HEK293 (cell line): ENCODE measurements around the gene PDE2A.

Experiments used
- CTCF ChIA-PET: fragments of 350-600 bp; formaldehyde crosslinking; extraction: SDS; loops from one replicate; lab custom pipeline; 2021; ENCODE audit warnings: antibody characterized with exemption; lab: Yijun Ruan, JAX
- POLR2A ChIA-PET: fragments of 300-600 bp; formaldehyde crosslinking; extraction: SDS; loops from one replicate; lab custom pipeline; 2020; ENCODE audit warnings: antibody characterized with exemption, inconsistent platforms; lab: Yijun Ruan, JAX
- H3K27ac ChIP-seq: fragments of 200-500 bp; sonication (Bioruptor generic); 2 replicates; pipeline ENCODE4 v1.5.1; 2014; ENCODE audit warnings: low read depth, low read length, control low read depth, inconsistent platforms; ENCODE audit errors: extremely low read depth
- H3K36me3 ChIP-seq, 2 experiments: fragments of 200-500 bp in 1 of 2; sonication (Bioruptor generic) in 1 of 2; 1 replicate in 1 of 2; 2 replicates in 1 of 2; pipeline ENCODE4 v1.5.1; 2014 to 2017; ENCODE audit warnings: inconsistent platforms in 2 of 2, low read length in 2 of 2; ENCODE audit not compliant: control insufficient read depth in 2 of 2, insufficient read depth in 1 of 2
- H3K4me1 ChIP-seq: fragments of 200-500 bp; sonication (Bioruptor generic); 2 replicates; pipeline ENCODE4 v1.5.1; 2014; ENCODE audit warnings: mild to moderate bottlenecking, low read length, inconsistent platforms; ENCODE audit not compliant: control insufficient read depth, insufficient read depth
- H3K4me3 ChIP-seq: 2 replicates; pipeline ENCODE4 v1.5.1; 2011; ENCODE audit warnings: low read depth, mild to moderate bottlenecking, control low read depth, low read length, moderate library complexity
- H3K9me3 ChIP-seq: fragments of 200-500 bp; sonication (Bioruptor generic); 2 replicates; pipeline ENCODE4 v1.5.1; 2014; ENCODE audit warnings: low read depth, low read length, inconsistent platforms; ENCODE audit not compliant: control insufficient read depth, insufficient read depth
- HIC1 ChIP-seq: fragments of 450-650 bp; formaldehyde crosslinking; IDR thresholded peaks from 2 replicates; pipeline ENCODE4 v1.5.1; 2016; ENCODE audit warnings: missing biosample characterization, missing genetic modification characterization
- KLF1 ChIP-seq: fragments of 450-650 bp; formaldehyde crosslinking; IDR thresholded peaks from 2 replicates; pipeline ENCODE4 v1.5.1; 2016; ENCODE audit warnings: missing biosample characterization, missing genetic modification characterization
- MYNN ChIP-seq: fragments of 450-650 bp; formaldehyde crosslinking; IDR thresholded peaks from 2 replicates; pipeline ENCODE4 v1.5.1; 2016; ENCODE audit warnings: missing biosample characterization, missing genetic modification characterization, borderline replicate concordance
- SP2 ChIP-seq: fragments of 450-650 bp; formaldehyde crosslinking; IDR thresholded peaks from 2 replicates; pipeline ENCODE4 v1.5.1; 2016; ENCODE audit warnings: missing biosample characterization, missing genetic modification characterization
- ZBTB21 ChIP-seq: fragments of 450-650 bp; formaldehyde crosslinking; IDR thresholded peaks from 2 replicates; pipeline ENCODE4 v1.5.1; 2017; ENCODE audit warnings: missing biosample characterization, missing genetic modification characterization
- ZNF132 ChIP-seq: fragments of 450-650 bp; formaldehyde crosslinking; IDR thresholded peaks from 2 replicates; pipeline ENCODE4 v1.5.1; 2017; ENCODE audit warnings: missing biosample characterization, missing genetic modification characterization, borderline replicate concordance
- ZNF146 ChIP-seq: fragments of 450-650 bp; formaldehyde crosslinking; IDR thresholded peaks from 2 replicates; pipeline ENCODE4 v1.5.1; 2016; ENCODE audit warnings: missing biosample characterization, missing genetic modification characterization
- ZNF155 ChIP-seq: fragments of 450-650 bp; formaldehyde crosslinking; IDR thresholded peaks from 2 replicates; pipeline ENCODE4 v1.5.1; 2016; ENCODE audit warnings: missing biosample characterization, missing genetic modification characterization
- ZNF184 ChIP-seq: fragments of 450-650 bp; IDR thresholded peaks from 2 replicates; pipeline ENCODE4 v1.5.1; 2018; ENCODE audit warnings: missing biosample characterization, mild to moderate bottlenecking, missing genetic modification characterization
- ZNF280D ChIP-seq: fragments of 450-650 bp; formaldehyde crosslinking; IDR thresholded peaks from 2 replicates; pipeline ENCODE4 v1.5.1; 2016; ENCODE audit warnings: missing biosample characterization, missing genetic modification characterization
- ZNF324 ChIP-seq: fragments of 450-650 bp; formaldehyde crosslinking; IDR thresholded peaks from 2 replicates; pipeline ENCODE4 v1.5.1; 2016; ENCODE audit warnings: missing biosample characterization, missing genetic modification characterization
- ZNF473 ChIP-seq: fragments of 450-650 bp; formaldehyde crosslinking; IDR thresholded peaks from 2 replicates; pipeline ENCODE4 v1.5.1; 2017; ENCODE audit warnings: missing biosample characterization, missing genetic modification characterization
- ZNF501 ChIP-seq: fragments of 450-650 bp; formaldehyde crosslinking; IDR thresholded peaks from 2 replicates; pipeline ENCODE4 v1.5.1; 2016; ENCODE audit warnings: missing biosample characterization, missing genetic modification characterization
- ZNF521 ChIP-seq: fragments of 450-650 bp; formaldehyde crosslinking; IDR thresholded peaks from 2 replicates; pipeline ENCODE4 v1.5.1; 2017; ENCODE audit warnings: missing biosample characterization, mild to moderate bottlenecking, missing genetic modification characterization
- ZNF560 ChIP-seq: fragments of 450-650 bp; formaldehyde crosslinking; IDR thresholded peaks from 2 replicates; pipeline ENCODE4 v1.5.1; 2017; ENCODE audit warnings: missing biosample characterization, missing genetic modification characterization, borderline replicate concordance
- ZNF747 ChIP-seq: fragments of 450-650 bp; formaldehyde crosslinking; IDR thresholded peaks from 2 replicates; pipeline ENCODE4 v1.5.1; 2016; ENCODE audit warnings: missing biosample characterization, missing genetic modification characterization
- ZNF777 ChIP-seq: fragments of 450-650 bp; formaldehyde crosslinking; IDR thresholded peaks from 2 replicates; pipeline ENCODE4 v1.5.1; 2017; ENCODE audit warnings: missing biosample characterization, missing genetic modification characterization, borderline replicate concordance
- ZNF791 ChIP-seq: fragments of 450-650 bp; formaldehyde crosslinking; IDR thresholded peaks from 2 replicates; pipeline ENCODE4 v1.5.1; 2016; ENCODE audit warnings: missing biosample characterization, missing genetic modification characterization
- ZSCAN4 ChIP-seq: fragments of 450-650 bp; formaldehyde crosslinking; IDR thresholded peaks from 2 replicates; pipeline ENCODE4 v1.5.1; 2017; ENCODE audit warnings: missing biosample characterization, missing genetic modification characterization
- TF ChIP-seq, protein P1 (sequence below): fragments of 450-650 bp; formaldehyde crosslinking; IDR thresholded peaks from 2 replicates; pipeline ENCODE4 v1.5.1; 2016; ENCODE audit warnings: missing biosample characterization, missing genetic modification characterization, low read depth

Gene PDE2A

DNA sequence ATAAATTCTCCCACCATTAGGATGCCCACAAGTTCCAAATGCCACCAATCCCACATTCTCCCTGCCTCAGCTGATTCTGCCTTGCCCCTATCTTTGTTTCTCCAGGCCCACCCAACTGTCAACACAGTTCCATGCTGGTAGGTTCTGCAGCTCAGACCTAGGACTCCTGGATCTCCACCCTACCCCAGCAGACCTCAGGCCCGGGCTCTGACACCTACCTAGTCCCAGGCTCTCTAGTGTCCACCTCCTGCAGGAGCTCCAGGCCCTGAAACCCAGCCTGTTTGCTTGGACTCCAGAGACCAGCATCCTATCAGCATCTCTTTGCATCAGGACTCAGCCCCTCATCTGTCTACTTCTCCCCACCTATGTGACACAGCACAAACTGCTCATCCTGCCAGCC lies 86.5 kb downstream of the PDE2A start:
- no peak overlapping the region for H3K27ac ChIP-seq
- H3K4me1 ChIP-seq, result no peaks in the 10 kb centered on the region
- H3K9me3 ChIP-seq, result no peaks in the 10 kb centered on the region
- ChIA-PET POLR2A (no interaction called here), CTCF (interaction anchor here (0.6 to 6.4 kb wide), 15 partner anchors 7 to 157 kb away, joined by 3 to 50 read pairs (median 7); partner anchors contain the start of gene PDE2A)
- H3K4me3 ChIP-seq, result no peak overlapping the region
- no peaks in the 10 kb centered on the region for H3K36me3 ChIP-seq
- TF ChIP-seq ZNF132 (tag by site-specific recombination) (no peak), ZNF184 (no peak), HIC1 (no peak), ZSCAN4 (tag by site-specific recombination) (no peak), ZNF501 (tag by site-specific recombination) (no peak), ZNF155 (tag by site-specific recombination) (no peak), ZNF473 (tag by site-specific recombination) (no peak), ZNF777 (no peak), ZNF791 (tag by site-specific recombination) (no peak), ZBTB21 (tag by site-specific recombination) (no peak), MYNN (tag by site-specific recombination) (no peak), ZNF747 (tag by site-specific recombination) (no peak), ZNF521 (tag by site-specific recombination) (no peak), KLF1 (tag by site-specific recombination) (no peak)
- TF ChIP-seq, protein P1, sequence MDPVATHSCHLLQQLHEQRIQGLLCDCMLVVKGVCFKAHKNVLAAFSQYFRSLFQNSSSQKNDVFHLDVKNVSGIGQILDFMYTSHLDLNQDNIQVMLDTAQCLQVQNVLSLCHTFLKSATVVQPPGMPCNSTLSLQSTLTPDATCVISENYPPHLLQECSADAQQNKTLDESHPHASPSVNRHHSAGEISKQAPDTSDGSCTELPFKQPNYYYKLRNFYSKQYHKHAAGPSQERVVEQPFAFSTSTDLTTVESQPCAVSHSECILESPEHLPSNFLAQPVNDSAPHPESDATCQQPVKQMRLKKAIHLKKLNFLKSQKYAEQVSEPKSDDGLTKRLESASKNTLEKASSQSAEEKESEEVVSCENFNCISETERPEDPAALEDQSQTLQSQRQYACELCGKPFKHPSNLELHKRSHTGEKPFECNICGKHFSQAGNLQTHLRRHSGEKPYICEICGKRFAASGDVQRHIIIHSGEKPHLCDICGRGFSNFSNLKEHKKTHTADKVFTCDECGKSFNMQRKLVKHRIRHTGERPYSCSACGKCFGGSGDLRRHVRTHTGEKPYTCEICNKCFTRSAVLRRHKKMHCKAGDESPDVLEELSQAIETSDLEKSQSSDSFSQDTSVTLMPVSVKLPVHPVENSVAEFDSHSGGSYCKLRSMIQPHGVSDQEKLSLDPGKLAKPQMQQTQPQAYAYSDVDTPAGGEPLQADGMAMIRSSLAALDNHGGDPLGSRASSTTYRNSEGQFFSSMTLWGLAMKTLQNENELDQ, result no peak

GRCh38 chr11:72586321-72587090 lies 87.7 kb downstream of the PDE2A start:
- no peaks in the 10 kb centered on the region for H3K4me1 ChIP-seq
- no peak overlapping the region for H3K27ac ChIP-seq
- POLR2A ChIA-PET, result no interaction called here
- no peak overlapping the region for H3K4me3 ChIP-seq
- CTCF ChIA-PET, result interaction anchor here (0.6 to 6.4 kb wide), 24 partner anchors 9 to 952 kb away, joined by 3 to 50 read pairs (median 5); partner anchors contain the start of gene PDE2A
- no peaks in the 10 kb centered on the region for H3K9me3 ChIP-seq
- no peaks in the 10 kb centered on the region for H3K36me3 ChIP-seq
- TF ChIP-seq ZNF324 (tag by site-specific recombination) (no peak), ZNF155 (tag by site-specific recombination) (no peak), ZNF560 (tag by site-specific recombination) (no peak), ZNF146 (tag by site-specific recombination) (no peak), SP2 (tag by site-specific recombination) (no peak), ZNF280D (tag by site-specific recombination) (no peak)
